GM18909 (cell line): ENCODE data around the gene ADGRG1.

Source experiments
- ATAC-seq: cut with Tn5 transposase; IDR thresholded peaks from one replicate; pipeline ENCODE4 v1.9.1; 2021; ENCODE audit warnings: mild to moderate bottlenecking; ENCODE audit not compliant: unreplicated experiment, poor library complexity

Gene ADGRG1

GRCh38 chr16:57633383-57634064 lies 5.1 kb downstream of the ADGRG1 start:
- ATAC-seq, result no peak

DNA sequence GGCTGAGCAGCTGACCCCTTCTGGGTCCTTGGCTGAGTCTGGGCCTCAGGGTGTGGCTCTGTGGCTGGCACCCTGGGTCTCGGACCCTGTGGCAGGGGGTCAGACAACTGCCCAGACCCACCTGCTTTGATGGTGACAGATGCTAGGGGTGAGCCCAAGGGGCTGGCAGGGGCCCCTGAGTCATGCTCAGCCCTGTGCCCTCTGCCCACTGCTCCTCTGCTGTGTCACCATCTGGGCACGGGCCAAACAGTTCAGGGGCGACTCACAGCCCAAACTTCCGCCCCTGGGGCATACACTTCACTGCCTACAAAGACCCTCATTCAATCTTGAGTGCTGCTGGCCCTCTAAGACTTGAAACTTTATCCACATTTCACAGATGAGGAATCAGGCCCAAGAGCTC lies 5.7 kb downstream of the ADGRG1 start:
- no peak for ATAC-seq

- ATAC-seq, result no peak
These were observed 7.1 kb downstream of the ADGRG1 start for GRCh38 chr16:57635266-57636097.

GRCh38 chr16:57636184-57636583 lies 7.8 kb downstream of the ADGRG1 start:
- no peak for ATAC-seq

- no peak for ATAC-seq
These were observed 8.6 kb downstream of the ADGRG1 start for GRCh38 chr16:57637020-57637419.

GRCh38 chr16:57637424-57637823 lies 9.0 kb downstream of the ADGRG1 start:
- ATAC-seq, result no peak

DNA sequence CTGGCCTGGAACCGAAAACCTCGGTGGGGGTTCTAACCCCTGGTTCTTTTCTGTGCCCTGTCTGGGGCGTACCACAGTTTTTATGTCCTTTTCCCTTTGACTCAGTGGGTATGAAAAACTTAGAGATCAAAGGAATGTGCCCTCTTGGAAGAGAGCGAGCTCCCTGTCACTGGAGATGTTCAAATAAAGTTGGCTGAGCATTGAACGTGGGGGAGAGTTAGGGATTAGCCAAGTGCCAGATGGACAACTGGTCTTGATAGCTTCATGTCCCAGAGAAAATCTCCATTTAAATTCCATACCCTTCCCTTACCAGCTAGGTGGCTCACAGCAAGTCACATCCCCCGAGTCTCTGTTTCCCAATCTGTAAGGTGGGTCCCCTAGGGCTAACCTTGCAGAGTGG lies 9.5 kb downstream of the ADGRG1 start:
- ATAC-seq, result no peak

DNA sequence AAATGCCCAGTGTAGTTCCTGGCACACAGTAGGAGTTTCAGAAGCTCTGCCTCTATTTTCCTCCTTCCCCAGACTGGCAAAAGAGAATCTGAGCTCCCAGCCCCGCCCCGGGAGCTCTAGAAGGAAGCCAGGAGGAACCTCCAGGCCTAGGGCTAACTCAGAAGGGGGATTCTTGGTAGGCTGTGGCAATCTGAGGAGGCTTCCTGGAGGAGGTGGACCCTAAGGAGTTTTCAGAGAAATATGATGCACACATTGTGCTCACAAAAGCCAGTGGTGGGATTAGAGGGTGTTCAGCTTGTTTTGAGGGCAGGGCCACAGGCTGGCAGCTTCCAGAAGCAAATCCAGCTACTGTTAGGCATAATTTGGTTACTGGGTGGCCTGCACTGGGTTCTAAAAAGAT lies 10.0 kb downstream of the ADGRG1 start:
- no peak for ATAC-seq

DNA sequence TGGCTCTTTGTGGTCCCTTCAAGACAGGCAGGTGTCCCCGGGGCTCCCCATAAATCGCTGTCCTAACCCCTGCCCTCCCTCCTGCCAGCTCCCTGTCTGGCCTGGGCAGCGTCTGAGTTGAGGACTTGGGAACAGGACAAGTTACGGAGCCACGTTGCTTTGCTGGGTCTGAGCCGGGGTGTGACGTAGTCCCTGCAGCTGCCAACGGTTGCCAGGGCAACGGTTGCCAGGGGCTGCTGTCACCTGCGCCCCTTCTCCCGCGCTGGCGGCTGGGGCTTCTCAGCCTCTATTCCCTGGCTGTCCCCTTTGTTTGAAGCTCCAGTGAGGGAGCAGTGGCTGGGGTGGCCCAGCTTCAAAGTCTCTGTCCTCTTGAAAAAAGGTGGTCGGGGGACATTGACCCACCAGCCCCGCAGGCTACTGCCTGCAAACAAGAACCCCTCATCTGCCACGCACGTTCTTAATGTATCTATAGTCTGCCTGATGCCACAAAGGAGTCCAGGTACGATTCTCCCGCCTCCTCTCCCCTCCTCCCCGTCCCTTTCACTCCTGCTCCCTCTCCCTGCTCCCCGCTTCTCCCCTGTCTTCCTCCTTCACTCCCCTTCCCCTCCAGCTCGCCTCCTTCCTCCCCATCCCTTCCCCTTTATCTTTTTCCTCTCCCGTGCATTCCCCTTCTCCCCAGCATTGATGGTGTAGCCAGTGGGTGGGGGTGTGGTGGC lies 10.9 kb downstream of the ADGRG1 start:
- no peak for ATAC-seq

- no peak for ATAC-seq
These were observed 11.8 kb downstream of the ADGRG1 start for GRCh38 chr16:57640185-57640584.

DNA sequence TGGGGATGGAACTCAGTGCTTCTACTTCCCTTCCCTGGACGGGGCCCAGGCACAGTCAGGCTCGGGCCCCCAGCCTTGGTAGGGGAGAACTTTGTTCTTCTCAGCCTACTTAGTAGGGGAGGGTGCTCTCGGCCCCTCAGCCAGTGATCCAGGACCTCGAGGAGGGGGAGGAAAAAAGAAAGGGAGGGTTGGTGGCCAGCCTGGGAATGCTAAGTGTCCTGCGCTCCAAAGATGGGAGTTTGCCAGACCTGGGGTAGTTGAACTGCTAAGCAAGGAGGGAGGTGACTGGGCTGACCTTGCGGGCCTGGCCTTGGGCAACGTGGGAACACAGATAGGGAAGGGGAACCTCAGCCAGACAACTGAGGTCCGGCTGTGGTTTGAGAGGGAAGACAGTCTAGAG lies 12.2 kb downstream of the ADGRG1 start:
- ATAC-seq, result no peak

- ATAC-seq, result no peak
These were observed 14.0 kb downstream of the ADGRG1 start for GRCh38 chr16:57642160-57643135.

DNA sequence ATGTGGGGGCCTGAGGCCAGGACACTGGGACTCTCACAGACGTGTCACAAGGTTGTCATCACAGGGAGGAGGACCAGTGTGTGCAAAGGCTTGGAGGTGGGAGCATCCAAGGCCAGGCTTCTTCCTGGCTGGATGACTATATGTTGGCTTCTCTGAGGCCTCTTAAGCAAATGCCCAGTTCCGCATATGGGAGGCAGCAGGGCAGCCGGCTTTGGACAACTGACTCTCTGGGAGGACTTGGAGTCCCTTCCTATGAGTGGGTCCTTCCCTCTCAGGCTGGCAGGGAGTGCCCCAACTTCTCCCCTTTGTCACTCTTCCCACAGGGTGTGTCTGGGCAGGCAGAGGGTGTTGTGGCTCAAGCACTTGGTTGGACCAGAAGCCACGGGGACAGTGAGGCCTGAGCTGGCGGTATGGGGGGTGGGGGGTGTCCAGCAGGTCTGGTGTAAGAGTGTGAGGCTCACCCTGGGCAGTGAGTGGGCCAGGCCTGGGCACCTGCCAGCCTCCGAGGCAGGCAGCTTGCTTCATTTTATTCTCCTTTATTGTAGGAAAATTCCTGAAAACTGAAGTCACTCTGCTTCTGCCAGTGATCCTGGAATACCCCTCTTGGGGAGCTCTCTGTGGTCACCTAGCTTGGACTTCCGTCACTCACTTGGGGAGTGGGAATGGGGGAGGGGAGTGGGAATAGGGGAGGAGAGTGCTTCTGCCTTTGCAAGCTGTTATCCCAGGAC lies 14.9 kb downstream of the ADGRG1 start:
- ATAC-seq, result no peak

DNA sequence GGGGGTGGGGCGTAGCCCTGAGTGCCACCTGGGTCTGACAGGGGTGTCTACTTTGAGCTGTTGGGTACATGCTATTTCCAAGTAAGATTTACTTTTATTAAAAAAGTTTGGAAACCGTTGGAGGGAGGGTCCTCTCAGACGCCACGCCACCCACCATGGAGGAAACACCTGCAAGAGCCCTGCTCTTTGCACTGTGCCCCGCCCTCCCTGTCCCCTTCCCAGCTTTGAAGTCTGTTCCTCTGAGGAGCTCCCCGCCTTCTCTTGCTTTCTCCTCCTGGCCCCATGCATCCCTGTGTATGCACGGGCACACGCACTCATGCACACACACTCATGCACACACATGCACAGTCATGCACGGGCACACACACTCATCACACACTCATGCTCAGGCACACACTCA lies 15.5 kb downstream of the ADGRG1 start:
- no peak for ATAC-seq

DNA sequence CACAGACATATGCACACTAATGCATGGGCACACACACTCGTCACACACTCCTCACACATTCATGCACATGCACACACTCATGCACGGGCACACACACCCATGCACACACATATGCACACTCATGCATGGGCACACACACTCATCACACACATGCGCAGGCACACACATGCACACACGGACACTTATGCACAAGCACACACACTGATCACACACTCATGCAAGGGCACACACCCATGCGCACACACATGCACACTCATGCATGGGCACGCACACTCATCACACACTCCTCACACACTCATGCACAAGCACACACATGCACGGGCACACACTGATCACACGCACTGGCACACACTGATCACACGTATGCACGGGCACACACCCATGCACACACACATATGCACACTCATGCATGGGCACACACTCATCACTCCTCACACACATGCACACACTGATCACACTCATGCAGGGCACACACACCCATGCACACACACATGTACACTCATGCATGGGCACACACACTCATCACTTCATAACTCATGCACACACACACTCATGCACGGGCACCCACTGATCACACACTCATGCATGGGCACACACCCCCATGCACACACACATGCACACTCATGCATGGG lies 16.1 kb downstream of the ADGRG1 start:
- no peak for ATAC-seq

- no peak for ATAC-seq
These were observed 16.7 kb downstream of the ADGRG1 start for GRCh38 chr16:57645169-57645568.

- ATAC-seq, result no peak
These were observed 17.4 kb downstream of the ADGRG1 start for GRCh38 chr16:57645691-57646387.

DNA sequence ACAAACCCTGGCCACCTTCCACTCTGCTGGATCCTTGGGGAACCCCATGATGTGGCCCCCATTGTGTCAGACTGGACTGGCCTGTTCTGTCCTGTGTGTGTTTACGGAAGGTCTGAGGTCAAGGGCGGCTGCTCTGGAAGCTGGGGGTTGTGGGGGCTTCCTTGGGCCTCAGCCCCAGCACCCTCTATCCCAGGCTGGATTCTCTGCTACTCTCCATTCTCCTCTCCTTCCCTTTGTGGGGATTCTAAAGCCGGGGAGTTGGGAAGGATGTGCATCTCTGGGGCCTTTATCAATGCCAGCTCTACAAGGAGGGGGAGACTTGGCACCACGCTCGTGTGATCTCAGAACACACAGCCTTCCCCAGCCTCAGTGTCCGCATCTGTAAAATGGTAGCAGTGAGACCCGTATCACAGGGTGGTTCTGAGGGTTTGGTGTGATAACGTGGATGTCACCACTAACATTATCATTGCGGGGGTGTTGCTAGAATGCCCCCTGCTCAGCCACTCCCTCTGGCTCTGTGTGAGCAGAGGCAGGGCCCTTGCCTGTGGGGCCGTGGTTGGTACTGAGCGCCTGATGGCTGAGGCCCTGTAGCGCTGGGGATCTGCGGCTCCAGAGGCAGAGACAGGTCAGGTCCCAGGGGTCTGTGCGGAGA lies 18.1 kb downstream of the ADGRG1 start:
- no peak for ATAC-seq
